Medulla oblongata (tissue), 1 donor: ENCODE measurements around the gene TRMT44.

ENCODE experiments used
- DNase-seq: peaks from one replicate; pipeline ENCODE4 v3.0.0-alpha.2; 2015; ENCODE audit errors: extremely low spot score

The TRMT44 gene

DNA sequence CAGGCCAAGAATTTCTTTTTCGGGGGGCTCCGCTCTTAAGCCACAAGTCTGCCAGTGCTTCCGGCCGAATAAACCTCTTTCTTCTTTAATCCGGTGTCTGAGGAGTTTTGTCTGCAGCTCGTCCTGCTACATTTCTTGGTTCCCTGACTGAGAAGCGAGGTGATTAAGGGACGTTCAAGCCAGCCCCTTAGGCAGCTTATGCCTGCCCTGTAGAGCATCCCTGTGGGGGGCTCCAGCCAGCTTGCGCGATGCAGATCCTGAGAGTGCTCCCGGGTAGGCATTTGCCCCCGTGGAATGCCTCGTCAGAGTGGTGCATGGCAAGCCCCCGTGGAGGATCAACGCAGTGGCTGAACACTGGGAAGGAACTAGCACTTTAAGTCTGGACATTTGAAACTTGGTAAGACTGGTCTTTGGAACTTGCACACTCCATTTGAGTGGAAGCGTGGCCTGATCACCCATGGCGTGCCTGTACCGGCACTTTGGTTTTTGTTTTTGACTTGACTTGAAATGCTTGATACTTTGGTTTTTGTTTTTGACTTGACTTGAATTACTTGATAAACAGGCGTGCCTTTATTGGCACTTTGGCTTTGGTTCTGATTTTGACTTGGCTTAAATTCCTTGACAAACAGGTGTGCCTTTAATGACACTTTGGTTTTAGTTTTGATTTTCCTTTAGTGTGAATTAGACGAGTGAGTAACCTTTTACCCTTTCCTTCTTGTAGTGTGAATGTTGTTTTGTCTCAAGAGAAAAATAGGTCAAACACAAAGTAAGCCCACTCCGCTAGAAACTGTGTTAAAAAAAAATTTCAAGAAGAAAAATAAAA, 6.1 kb upstream of the TRMT44 start:
- DNase-seq = no peak

GRCh38 chr4:8435656-8436121, 4.9 kb upstream of the TRMT44 start:
- DNase-seq = no peak

- no peak for DNase-seq
These were observed 3.3 kb upstream of the TRMT44 start for GRCh38 chr4:8437281-8437680.

- no peak for DNase-seq
These were observed 1.8 kb upstream of the TRMT44 start for GRCh38 chr4:8438743-8439142.

GRCh38 chr4:8439168-8439567, 1.4 kb upstream of the TRMT44 start:
- DNase-seq = no peak

DNA sequence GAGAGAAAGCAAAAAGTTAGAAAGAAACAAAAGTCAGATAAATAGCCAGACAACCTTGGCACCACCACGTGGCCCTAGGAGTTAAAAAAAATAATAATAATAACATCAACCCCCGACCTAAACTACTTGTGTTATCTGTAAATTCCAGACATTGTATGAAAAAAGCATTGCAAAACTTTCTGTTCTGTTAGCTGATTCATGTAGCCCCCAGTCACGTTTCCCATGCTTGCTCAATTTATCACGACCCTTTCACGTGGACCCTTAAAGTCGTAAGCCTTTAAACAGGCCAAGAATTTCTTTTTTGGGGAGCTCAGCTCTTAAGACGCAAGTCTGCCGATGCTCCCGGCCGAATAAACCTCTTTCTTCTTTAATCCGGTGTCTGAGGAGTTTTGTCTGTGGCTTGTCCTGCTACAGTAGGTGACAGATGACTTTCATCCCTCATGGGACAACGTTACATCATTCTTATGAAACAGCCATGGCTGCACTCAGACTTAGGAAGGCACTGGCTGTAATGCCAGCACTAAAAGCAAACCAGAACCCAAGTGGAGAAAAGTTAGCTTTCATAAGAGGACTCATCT, 574 bp upstream of the TRMT44 start:
- no peak for DNase-seq

- DNase-seq = no peak
These were observed 1.0 kb downstream of the TRMT44 start for GRCh38 chr4:8441499-8442091.

- DNase-seq = no peak
These were observed 2.2 kb downstream of the TRMT44 start for GRCh38 chr4:8442596-8443358.

- DNase-seq = no peak
These were observed 3.2 kb downstream of the TRMT44 start for GRCh38 chr4:8443801-8444200.

DNA sequence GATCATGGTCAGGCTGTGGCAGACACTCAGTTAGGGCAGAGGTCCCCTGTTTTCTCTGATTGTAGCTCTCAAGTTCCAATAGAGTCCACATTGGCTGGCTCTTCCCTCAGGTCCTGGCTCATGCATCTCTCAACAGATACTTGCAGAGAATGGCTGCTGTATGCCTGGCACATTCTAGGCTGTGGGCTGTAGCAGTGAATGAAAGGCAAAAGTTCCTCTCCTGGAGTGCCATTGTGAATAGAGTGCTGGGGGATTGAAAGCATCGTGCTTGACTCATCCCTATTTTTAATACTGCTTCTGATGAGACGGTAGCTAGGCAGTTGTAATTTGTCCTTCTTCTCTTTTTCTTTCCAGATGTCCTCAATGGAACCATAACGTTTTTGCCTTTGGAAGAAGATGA, 5.5 kb downstream of the TRMT44 start:
- no peak for DNase-seq

GRCh38 chr4:8451440-8452182, 11.0 kb downstream of the TRMT44 start:
- no peak for DNase-seq

- no peak for DNase-seq
These were observed 13.4 kb downstream of the TRMT44 start for GRCh38 chr4:8453957-8454356.

GRCh38 chr4:8457646-8458252, 17.2 kb downstream of the TRMT44 start:
- DNase-seq = no peak

DNA sequence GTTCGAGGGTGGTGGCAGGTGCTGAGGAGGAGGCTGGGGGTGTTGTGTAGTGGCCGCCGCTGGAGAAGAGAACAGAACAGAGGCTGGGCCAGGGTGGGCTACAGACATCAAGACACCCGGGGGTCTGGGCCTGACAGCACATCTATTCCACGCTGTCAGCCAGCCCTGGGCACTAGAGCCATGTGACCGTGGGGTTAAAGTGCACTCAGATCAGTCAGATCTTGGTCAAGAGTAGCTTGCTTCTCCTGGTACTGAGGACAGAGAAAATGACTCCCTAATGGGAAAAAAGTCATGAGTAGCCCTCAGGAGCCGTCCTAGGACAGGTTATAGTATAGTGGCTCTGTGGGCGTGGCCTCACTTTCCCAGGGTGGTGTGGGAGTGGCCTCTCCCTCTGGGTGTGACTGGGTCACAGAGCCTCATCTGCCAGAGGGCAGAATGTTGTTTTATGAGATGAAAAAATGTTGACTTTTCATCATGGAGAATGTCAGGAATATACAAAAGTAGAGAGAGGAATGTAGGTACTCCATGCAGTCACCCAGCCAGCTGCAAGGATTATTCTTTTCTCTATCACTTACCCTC, 19.4 kb downstream of the TRMT44 start:
- no peak for DNase-seq

DNA sequence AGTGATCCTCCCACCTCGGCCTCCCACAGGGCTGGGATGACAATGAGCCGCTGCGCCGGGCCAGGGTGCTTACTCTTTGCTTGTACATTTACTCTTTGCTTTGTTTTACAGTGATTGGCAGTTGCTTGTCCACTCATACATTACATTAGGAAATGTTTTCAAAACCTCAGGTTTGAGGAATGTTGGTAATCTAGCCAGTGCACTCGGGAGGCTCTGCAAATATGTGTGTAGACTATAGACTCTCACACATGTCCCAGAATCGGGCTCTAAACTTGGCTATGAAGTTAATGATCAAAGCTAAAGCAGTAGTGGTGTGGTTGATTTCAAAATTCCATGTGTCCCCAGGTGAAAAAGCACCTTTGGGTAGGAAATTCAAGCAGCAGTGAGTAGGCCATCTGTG, 20.5 kb downstream of the TRMT44 start:
- no peak for DNase-seq

GRCh38 chr4:8461616-8462015, 21.0 kb downstream of the TRMT44 start:
- DNase-seq = no peak

DNA sequence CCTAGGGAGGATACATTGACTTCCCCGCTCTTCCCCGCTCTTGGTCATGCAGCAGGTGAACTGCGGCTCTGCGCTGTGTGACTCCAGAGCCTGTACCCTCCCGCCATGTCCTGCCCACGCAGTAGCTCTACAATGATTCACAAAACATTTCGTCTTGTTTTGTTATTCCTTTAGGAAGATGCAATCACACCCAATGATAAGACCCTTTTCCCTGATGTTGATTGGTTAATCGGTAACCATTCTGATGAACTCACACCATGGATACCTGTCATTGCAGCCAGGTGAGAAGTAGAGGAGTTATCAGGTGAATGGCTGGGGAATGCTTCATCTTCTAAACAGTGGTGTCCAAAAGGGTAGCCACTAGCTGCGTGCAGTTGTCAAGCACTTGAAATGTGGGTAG, 23.2 kb downstream of the TRMT44 start:
- DNase-seq = no peak

GRCh38 chr4:8464381-8464780, 23.8 kb downstream of the TRMT44 start:
- no peak for DNase-seq

- no peak for DNase-seq
These were observed 25.3 kb downstream of the TRMT44 start for GRCh38 chr4:8465615-8466611.

- DNase-seq = no peak
These were observed 26.4 kb downstream of the TRMT44 start for GRCh38 chr4:8467016-8467415.
